KMS-11 (cell line): ENCODE measurements around the gene MPPED2.

Source experiments
- H2AFZ ChIP-seq: fragments of 200-600 bp; sonication (generic); 2 replicates; pipeline ENCODE4 v1.6.1; 2016; ENCODE audit warnings: antibody characterized with exemption, mixed run types, low read depth
- H3K27ac ChIP-seq: fragments of 200-600 bp; sonication (generic); 2 replicates; pipeline ENCODE4 v1.6.1; 2016; ENCODE audit warnings: mild to moderate bottlenecking, mixed run types
- H3K27me3 ChIP-seq: fragments of 200-600 bp; sonication (generic); 2 replicates; pipeline ENCODE4 v1.6.1; 2017; ENCODE audit warnings: mild to moderate bottlenecking, low read depth, mixed run types, moderate library complexity; ENCODE audit not compliant: insufficient read depth
- H3K36me3 ChIP-seq: fragments of 200-600 bp; sonication (generic); 2 replicates; pipeline ENCODE4 v1.6.1; 2017; ENCODE audit warnings: mild to moderate bottlenecking, mixed run types; ENCODE audit not compliant: insufficient read depth
- H3K4me1 ChIP-seq: fragments of 200-600 bp; sonication (generic); 2 replicates; pipeline ENCODE4 v1.6.1; 2016; ENCODE audit warnings: mild to moderate bottlenecking, low read depth, mixed run types; ENCODE audit not compliant: poor library complexity, severe bottlenecking
- H3K4me2 ChIP-seq: fragments of 200-600 bp; sonication (generic); 2 replicates; pipeline ENCODE4 v1.7.0; 2016; ENCODE audit warnings: mild to moderate bottlenecking, mixed run types
- H3K4me3 ChIP-seq: fragments of 200-600 bp; sonication (generic); IDR thresholded peaks from 2 replicates; pipeline ENCODE4 v1.6.1; 2017; ENCODE audit warnings: low read depth, low read length, mixed read lengths; ENCODE audit not compliant: insufficient read depth
- H3K79me2 ChIP-seq: fragments of 200-600 bp; sonication (generic); 2 replicates; pipeline ENCODE4 v1.6.1; 2016; ENCODE audit warnings: low read depth, mixed run types; ENCODE audit not compliant: insufficient read depth
- H3K9ac ChIP-seq: fragments of 200-600 bp; sonication (generic); 2 replicates; pipeline ENCODE4 v1.6.1; 2016; ENCODE audit warnings: mild to moderate bottlenecking, mixed run types
- H4K20me1 ChIP-seq: fragments of 200-600 bp; sonication (generic); 2 replicates; pipeline ENCODE4 v1.6.1; 2016; ENCODE audit warnings: mild to moderate bottlenecking, mixed run types; ENCODE audit not compliant: insufficient read depth
- TF ChIP-seq, protein P1 (sequence below): fragments of 200-600 bp; sonication (generic); conservative IDR thresholded peaks from 2 replicates; pipeline ENCODE4 v1.6.1; 2017; ENCODE audit warnings: low read depth, mild to moderate bottlenecking, antibody characterized with exemption, low read length, moderate library complexity, mixed read lengths

Gene MPPED2

DNA sequence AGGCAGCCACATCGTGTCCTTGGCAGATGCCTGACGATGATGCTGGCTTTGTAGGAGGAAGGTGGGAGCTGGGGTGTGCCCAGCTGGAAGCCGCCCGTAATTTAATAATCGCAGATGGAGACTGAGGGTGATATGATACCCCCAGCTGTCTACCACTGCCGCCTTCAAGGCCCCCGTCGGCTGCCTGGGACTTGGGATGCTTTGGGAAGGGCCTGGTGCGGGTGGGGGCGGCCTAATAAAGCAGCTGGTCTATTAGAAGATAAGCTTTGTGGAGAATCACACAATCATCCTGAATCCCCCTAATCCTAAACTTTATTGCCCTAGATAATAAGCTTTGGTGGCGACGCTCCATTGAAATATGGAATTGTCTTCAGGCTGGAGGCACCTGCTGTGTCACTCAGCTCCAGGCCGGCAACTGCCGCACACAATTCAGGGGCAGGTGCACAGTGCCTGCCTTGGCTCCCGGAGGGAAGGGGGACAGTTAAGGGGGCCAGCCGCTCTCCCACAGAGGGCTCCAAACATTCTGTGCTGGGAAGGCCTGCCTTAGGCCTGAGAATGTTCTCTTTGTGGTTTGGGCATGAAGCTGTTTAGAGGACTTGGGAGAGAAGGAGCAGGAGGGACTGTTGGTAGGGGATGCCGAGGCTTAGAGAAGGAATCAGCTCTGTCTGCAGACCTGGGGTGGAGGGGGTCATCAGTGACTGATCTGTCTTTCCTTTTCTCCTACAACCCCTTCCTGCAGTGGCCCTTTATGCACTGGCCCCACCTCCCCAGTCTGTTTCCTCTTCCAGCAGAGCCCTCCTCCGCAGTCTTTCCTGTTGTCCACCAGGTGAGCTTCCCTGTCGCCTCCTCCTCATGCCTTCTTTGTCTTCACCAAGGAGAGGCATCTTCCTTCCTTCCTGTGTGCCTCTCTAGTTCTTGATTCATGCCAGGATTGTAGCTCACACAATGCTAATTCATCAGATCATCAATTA lies 198.0 kb downstream of the MPPED2 start:
- Histone ChIP-seq H3K9ac (no peak overlapping the region), H3K4me3 (no peak overlapping the region), H3K4me2 (no peak overlapping the region), H2AFZ (no peak overlapping the region), H3K27me3 (no peaks in the 10 kb centered on the region), H3K79me2 (no peaks in the 10 kb centered on the region), H3K27ac (no peak overlapping the region), H4K20me1 (no peaks in the 10 kb centered on the region), H3K4me1 (no peaks in the 10 kb centered on the region), H3K36me3 (no peaks in the 10 kb centered on the region)
- TF ChIP-seq, protein P1, sequence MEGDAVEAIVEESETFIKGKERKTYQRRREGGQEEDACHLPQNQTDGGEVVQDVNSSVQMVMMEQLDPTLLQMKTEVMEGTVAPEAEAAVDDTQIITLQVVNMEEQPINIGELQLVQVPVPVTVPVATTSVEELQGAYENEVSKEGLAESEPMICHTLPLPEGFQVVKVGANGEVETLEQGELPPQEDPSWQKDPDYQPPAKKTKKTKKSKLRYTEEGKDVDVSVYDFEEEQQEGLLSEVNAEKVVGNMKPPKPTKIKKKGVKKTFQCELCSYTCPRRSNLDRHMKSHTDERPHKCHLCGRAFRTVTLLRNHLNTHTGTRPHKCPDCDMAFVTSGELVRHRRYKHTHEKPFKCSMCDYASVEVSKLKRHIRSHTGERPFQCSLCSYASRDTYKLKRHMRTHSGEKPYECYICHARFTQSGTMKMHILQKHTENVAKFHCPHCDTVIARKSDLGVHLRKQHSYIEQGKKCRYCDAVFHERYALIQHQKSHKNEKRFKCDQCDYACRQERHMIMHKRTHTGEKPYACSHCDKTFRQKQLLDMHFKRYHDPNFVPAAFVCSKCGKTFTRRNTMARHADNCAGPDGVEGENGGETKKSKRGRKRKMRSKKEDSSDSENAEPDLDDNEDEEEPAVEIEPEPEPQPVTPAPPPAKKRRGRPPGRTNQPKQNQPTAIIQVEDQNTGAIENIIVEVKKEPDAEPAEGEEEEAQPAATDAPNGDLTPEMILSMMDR = no peak

DNA sequence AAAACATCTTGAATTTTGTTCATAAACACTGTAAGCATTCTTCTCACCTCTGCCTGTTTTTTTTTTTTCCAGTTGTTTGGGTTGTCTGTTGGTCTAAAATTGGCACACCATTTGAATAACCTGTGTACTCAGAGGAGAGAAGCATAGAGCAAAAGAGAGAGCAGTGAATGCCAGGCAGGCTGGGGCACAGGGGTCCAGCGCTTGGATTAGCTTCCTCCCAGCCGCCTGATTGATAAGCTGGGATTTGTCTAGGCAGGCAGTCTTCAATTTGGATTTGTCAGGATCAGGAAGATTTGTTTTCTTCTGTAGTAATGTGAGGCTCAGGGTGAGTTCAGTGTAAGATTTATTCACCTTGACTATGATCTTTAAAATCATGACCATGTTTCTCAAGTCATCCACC lies 204.3 kb downstream of the MPPED2 start:
- H2AFZ ChIP-seq = no peak overlapping the region
- H3K4me2 ChIP-seq = no peak overlapping the region
- no peaks in the 10 kb centered on the region for H3K4me1 ChIP-seq
- H3K4me3 ChIP-seq = no peak overlapping the region
- H3K27ac ChIP-seq = no peak overlapping the region
- H4K20me1 ChIP-seq = no peaks in the 10 kb centered on the region
- TF ChIP-seq, protein P1 = no peak
- no peak overlapping the region for H3K9ac ChIP-seq
- H3K36me3 ChIP-seq = no peaks in the 10 kb centered on the region
- H3K79me2 ChIP-seq = no peaks in the 10 kb centered on the region
- H3K27me3 ChIP-seq = no peaks in the 10 kb centered on the region

DNA sequence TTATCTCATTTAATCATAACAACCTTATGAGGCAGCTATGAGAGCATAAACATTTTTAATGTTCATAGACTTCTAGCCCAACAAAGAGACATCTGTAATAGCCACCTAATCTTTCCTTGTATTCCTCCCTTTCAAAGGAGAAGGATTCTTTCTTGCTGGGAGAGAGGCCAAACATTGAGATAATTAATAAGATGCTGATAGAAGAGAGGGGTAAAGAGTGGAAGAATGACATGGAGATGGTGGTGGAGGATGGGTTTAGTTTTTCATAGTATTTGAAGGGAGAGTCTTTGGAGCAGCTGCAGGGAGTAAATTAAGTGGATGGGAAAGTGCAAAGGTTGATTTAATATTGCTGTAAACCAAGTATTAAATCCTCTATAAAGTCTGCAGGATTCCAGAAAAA lies 205.3 kb downstream of the MPPED2 start:
- Histone ChIP-seq H3K9ac (no peak overlapping the region), H3K27me3 (no peaks in the 10 kb centered on the region), H3K27ac (no peak overlapping the region), H3K36me3 (no peaks in the 10 kb centered on the region), H2AFZ (no peak overlapping the region), H3K4me1 (no peaks in the 10 kb centered on the region), H3K79me2 (no peaks in the 10 kb centered on the region), H4K20me1 (no peaks in the 10 kb centered on the region), H3K4me3 (no peak overlapping the region), H3K4me2 (no peak overlapping the region)
- TF ChIP-seq, protein P1 = no peak

- Histone ChIP-seq H3K27ac (no peak overlapping the region), H3K36me3 (no peaks in the 10 kb centered on the region), H3K4me1 (no peaks in the 10 kb centered on the region), H3K79me2 (no peaks in the 10 kb centered on the region), H3K4me2 (no peak overlapping the region), H3K4me3 (no peak overlapping the region), H3K27me3 (no peaks in the 10 kb centered on the region), H4K20me1 (no peaks in the 10 kb centered on the region), H3K9ac (no peak overlapping the region), H2AFZ (no peak overlapping the region)
- TF ChIP-seq, protein P1 = no peak
Observed at GRCh38 chr11:30377347-30377746, 208.8 kb downstream of the MPPED2 start.
